ENCODE results near the gene MDH2.

- TF ChIP-seq CTCF (conservative IDR thresholded peaks at IDR 0.05; ENCODE audit: low read length) (no peak), EZH2phosphoT487 (IDR thresholded peaks at IDR 0.05; ENCODE audit: borderline replicate concordance) (no peak)
Measured at GRCh38 chr7:76064208-76064970, 16.5 kb downstream of the MDH2 start.

Data from Loucy (cell line).